HL-60 (cell line): ENCODE data around the gene PIM2.

Source experiments
- DNase-seq, 2 experiments: peaks; one replicate each; pipeline ENCODE4 v3.0.0-alpha.2; 2010 to 2020; ENCODE audit warnings: low read depth in 1 of 2, low spot score in 1 of 2
- H3K27ac ChIP-seq: fragments of 250-450 bp; sonication (Bioruptor Pico); replicated peaks from 2 replicates; pipeline ENCODE4 v1.5.1; 2020; ENCODE audit warnings: mild to moderate bottlenecking, moderate library complexity
- H3K27me3 ChIP-seq: fragments of 250-450 bp; sonication (Bioruptor Pico); 2 replicates; pipeline ENCODE4 v1.5.1; 2021; ENCODE audit warnings: mild to moderate bottlenecking, moderate library complexity; ENCODE audit not compliant: insufficient read depth, poor library complexity, severe bottlenecking
- H3K4me3 ChIP-seq: replicated peaks from 2 replicates; pipeline ENCODE4 v1.5.1; 2011; ENCODE audit warnings: mild to moderate bottlenecking, control low read depth, low read length; ENCODE audit not compliant: insufficient read depth
- CTCF ChIP-seq: IDR thresholded peaks from one replicate; pipeline ENCODE4 v1.5.1; 2011; ENCODE audit warnings: low read length, control low read depth, inconsistent platforms; ENCODE audit not compliant: insufficient read depth
- GABPA ChIP-seq: IDR thresholded peaks from 2 replicates; pipeline ENCODE4 v1.6.1; 2012; ENCODE audit warnings: low read depth
- POLR2AphosphoS5 ChIP-seq: IDR thresholded peaks from 2 replicates; pipeline ENCODE4 v1.6.1; 2012; ENCODE audit warnings: low read depth
- REST ChIP-seq: IDR thresholded peaks from 2 replicates; pipeline ENCODE4 v1.6.1; 2012; ENCODE audit warnings: low read depth; ENCODE audit not compliant: insufficient replicate concordance
- SPI1 ChIP-seq: IDR thresholded peaks from 2 replicates; pipeline ENCODE4 v1.6.1; 2012; ENCODE audit warnings: low read depth, mild to moderate bottlenecking, borderline replicate concordance

Gene PIM2

GRCh38 chrX:48902135-48902534, 16.7 kb downstream of the PIM2 start:
- no peak overlapping the region for H3K27ac ChIP-seq
- TF ChIP-seq SPI1 (no peak), GABPA (no peak), POLR2AphosphoS5 (no peak), REST (no peak), CTCF (no peak)
- H3K4me3 ChIP-seq, result no peak overlapping the region
- no peak for DNase-seq
- H3K27me3 ChIP-seq, result no peaks in the 10 kb centered on the region

GRCh38 chrX:48901069-48901468, 17.8 kb downstream of the PIM2 start:
- no peak for DNase-seq
- H3K27me3 ChIP-seq, result no peaks in the 10 kb centered on the region
- H3K27ac ChIP-seq, result no peak overlapping the region
- H3K4me3 ChIP-seq, result no peak overlapping the region
- TF ChIP-seq SPI1 (no peak), CTCF (no peak), REST (no peak), GABPA (no peak), POLR2AphosphoS5 (no peak)

DNA sequence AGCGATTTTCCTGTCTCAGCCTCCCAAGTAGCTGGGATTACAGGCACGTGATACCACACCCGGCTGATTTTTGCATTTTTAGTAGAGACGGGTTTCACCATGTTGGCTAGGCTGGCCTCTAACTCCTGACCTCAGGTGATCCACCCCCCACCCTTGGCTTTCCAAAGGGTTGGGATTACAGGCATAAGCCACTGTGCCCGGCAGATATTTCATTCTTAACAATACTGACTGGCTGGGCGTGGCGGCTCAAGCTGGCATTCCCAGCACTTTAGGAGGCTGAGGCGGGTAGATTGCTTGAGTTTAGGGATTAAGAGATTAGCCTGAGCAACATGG, 19.8 kb downstream of the PIM2 start:
- H3K27ac ChIP-seq, result no peak overlapping the region

More for the DNA sequence above, 19.8 kb downstream of the PIM2 start:
- Histone ChIP-seq H3K4me3 (no peak overlapping the region), H3K27me3 (no peaks in the 10 kb centered on the region)
- no peak for TF ChIP-seq POLR2AphosphoS5
- TF ChIP-seq GABPA, result no peak
- no peak for TF ChIP-seq CTCF
- TF ChIP-seq REST, result no peak
- no peak for TF ChIP-seq SPI1
- DNase-seq, result no peak
